ENCODE results near the gene DDX56. TPM values are rescaled to one million over a fixed set of nuclear protein-coding genes. Genes with fewer than 3 reads are reported as not detected.
"Not testable (repeated sequence)": the region's sequence is repeated elsewhere in the genome, so short reads cannot be mapped to it uniquely, and the experiment has no call there.

Gene DDX56
- total RNA-seq, 1 experiment from 2014 or later, result 119 TPM

DNA sequence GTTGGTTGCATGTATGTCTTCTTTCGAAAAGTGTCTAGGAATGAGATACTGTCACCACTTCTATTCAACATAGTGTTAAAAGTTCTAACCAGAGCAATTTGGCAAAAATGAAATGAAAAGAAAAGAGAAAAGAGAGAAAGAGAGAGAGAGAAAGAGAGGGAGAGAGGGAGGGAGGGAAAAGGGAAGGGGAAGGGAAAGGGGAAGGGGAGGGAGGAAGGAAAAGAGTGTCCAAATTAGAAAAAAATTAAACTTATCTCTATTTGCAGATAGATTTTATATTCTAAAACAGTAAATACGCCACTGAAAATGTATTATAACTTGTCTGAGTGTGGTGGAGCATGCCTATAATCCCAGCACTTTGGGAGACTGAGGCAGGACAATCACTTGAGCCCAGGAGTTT, 16.2 kb downstream of the DDX56 start:
- POLR2A ChIA-PET (ENCODE audit: unreplicated experiment), result no interaction called here
- DNase-seq, result no peak
- CTCF ChIA-PET, result no interaction called here
- Histone ChIP-seq H3K79me2 (ENCODE audit: low read length) (no peaks in the 10 kb centered on the region), H3K9me2 (replicated peaks; ENCODE audit: low read length) (no peaks in the 10 kb centered on the region), H3K4me2 (ENCODE audit: low read length) (no peak overlapping the region), H3K36me3 (ENCODE audit: low read depth, low read length) (no peaks in the 10 kb centered on the region), H3K4me1 (ENCODE audit: insufficient read depth, low read length) (peaks cover 6% of the 10 kb centered on the region), H3K9me3 (ENCODE audit: low read length) (no peaks in the 10 kb centered on the region), H2AFZ (ENCODE audit: low read length) (no peak overlapping the region), H3F3A (ENCODE audit: low read length, unreplicated experiment) (no peaks in the 10 kb centered on the region), H3K27ac (ENCODE audit: low read length) (no peak overlapping the region), H4K20me1 (ENCODE audit: low read length) (no peaks in the 10 kb centered on the region), H3K27me3 (ENCODE audit: low read length) (no peaks in the 10 kb centered on the region), H3K9ac (ENCODE audit: low read length) (no peak overlapping the region), H3K4me3 (ENCODE audit: low read length) (no peak overlapping the region)
- TF ChIP-seq EZH2phosphoT487 (IDR thresholded peaks at IDR 0.05; ENCODE audit: borderline replicate concordance, low read length) (no peak), EZH2 (IDR thresholded peaks at IDR 0.05; ENCODE audit: low read length, unreplicated experiment) (no peak)
- TF ChIP-seq, protein P1, sequence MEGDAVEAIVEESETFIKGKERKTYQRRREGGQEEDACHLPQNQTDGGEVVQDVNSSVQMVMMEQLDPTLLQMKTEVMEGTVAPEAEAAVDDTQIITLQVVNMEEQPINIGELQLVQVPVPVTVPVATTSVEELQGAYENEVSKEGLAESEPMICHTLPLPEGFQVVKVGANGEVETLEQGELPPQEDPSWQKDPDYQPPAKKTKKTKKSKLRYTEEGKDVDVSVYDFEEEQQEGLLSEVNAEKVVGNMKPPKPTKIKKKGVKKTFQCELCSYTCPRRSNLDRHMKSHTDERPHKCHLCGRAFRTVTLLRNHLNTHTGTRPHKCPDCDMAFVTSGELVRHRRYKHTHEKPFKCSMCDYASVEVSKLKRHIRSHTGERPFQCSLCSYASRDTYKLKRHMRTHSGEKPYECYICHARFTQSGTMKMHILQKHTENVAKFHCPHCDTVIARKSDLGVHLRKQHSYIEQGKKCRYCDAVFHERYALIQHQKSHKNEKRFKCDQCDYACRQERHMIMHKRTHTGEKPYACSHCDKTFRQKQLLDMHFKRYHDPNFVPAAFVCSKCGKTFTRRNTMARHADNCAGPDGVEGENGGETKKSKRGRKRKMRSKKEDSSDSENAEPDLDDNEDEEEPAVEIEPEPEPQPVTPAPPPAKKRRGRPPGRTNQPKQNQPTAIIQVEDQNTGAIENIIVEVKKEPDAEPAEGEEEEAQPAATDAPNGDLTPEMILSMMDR (conservative IDR thresholded peaks at IDR 0.05; ENCODE audit: low read depth, low read length), result no peak
- intact Hi-C loops (cut with micrococcal nuclease), result no loop called here
- BruUV-seq (replicated peaks), result no TSS peak
- no peak for ATAC-seq

DNA sequence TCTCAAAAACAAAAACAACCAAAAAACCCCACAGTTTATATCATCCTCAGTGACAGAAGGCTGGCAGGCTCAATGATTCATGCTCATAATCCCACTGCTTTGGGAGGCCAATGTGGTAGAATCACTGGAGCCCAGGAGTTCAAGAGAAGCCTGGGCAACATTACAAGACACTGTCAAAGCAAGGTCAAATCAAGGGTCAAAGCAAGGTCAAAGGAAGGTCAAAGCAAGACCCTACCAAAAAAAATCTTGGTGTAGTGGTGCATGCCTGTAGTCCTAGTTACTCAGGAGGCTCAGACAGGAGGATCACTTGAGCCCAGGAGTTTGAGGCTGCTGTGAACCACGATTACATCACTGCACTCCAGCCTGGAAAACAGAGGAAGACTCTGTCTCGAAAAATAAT, 18.4 kb downstream of the DDX56 start:
- ATAC-seq (no peak), DNase-seq (no peak)
- no peaks in the 10 kb centered on the region for H3K79me2 ChIP-seq (ENCODE audit: low read length)
- H3K9me2 ChIP-seq (replicated peaks; ENCODE audit: low read length), result no peaks in the 10 kb centered on the region
- H2AFZ ChIP-seq (ENCODE audit: low read length), result no peak overlapping the region
- H4K20me1 ChIP-seq (ENCODE audit: low read length), result no peaks in the 10 kb centered on the region
- H3K4me1 ChIP-seq (ENCODE audit: insufficient read depth, low read length), result no peaks in the 10 kb centered on the region
- BruUV-seq (replicated peaks), result no TSS peak
- no peak overlapping the region for H3K4me3 ChIP-seq (ENCODE audit: low read length)
- H3K27ac ChIP-seq (ENCODE audit: low read length), result no peak overlapping the region
- no peaks in the 10 kb centered on the region for H3F3A ChIP-seq (ENCODE audit: low read length, unreplicated experiment)
- no peak overlapping the region for H3K4me2 ChIP-seq (ENCODE audit: low read length)
- ChIA-PET CTCF (interaction anchor here (0.7 kb wide), 1 partner anchor 7 kb away, joined by 3 read pairs; no protein-coding TSS in a partner anchor), POLR2A (ENCODE audit: unreplicated experiment) (no interaction called here)
- H3K9me3 ChIP-seq (ENCODE audit: low read length), result no peaks in the 10 kb centered on the region
- intact Hi-C loops (cut with micrococcal nuclease), result no loop called here
- no peak for TF ChIP-seq EZH2phosphoT487 (IDR thresholded peaks at IDR 0.05; ENCODE audit: borderline replicate concordance, low read length)
- TF ChIP-seq, protein P1 (conservative IDR thresholded peaks at IDR 0.05; ENCODE audit: low read depth, low read length), result no peak
- no peak for TF ChIP-seq EZH2 (IDR thresholded peaks at IDR 0.05; ENCODE audit: low read length, unreplicated experiment)
- H3K27me3 ChIP-seq (ENCODE audit: low read length), result no peaks in the 10 kb centered on the region
- no peak overlapping the region for H3K9ac ChIP-seq (ENCODE audit: low read length)
- H3K36me3 ChIP-seq (ENCODE audit: low read depth, low read length), result no peaks in the 10 kb centered on the region

DNA sequence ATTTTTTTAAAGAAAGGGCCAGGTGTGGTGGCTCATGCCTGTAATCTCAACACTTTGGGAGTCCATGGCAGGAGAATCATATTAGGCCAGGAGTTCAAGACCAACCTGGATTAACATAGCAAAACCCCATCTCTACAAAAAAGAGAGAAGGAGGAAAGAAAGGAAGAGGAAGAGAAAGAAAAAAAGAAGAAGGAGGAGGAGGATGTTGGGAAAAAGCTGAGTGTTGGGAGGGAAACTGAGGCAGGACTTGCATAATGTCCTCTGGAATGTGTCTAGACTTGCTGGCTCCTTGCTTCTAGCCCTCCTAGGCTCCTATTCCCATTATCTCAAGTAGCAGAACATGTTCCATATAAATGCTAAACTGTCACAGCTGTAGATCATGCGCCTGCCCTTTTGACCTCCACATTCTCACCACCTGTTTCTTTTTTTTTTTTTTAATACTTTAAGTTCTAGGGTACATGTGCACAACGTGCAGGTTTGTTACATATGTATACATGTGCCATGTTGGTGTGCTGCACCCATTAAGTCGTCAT, 21.2 kb downstream of the DDX56 start:
- CTCF ChIA-PET; H3K36me3 ChIP-seq (ENCODE audit: low read depth, low read length); H3F3A ChIP-seq (ENCODE audit: low read length, unreplicated experiment); H3K4me2 ChIP-seq (ENCODE audit: low read length); intact Hi-C loops (cut with micrococcal nuclease); H4K20me1 ChIP-seq (ENCODE audit: low read length); H3K79me2 ChIP-seq (ENCODE audit: low read length); H3K4me3 ChIP-seq (ENCODE audit: low read length); H3K9me3 ChIP-seq (ENCODE audit: low read length); BruUV-seq (replicated peaks); H2AFZ ChIP-seq (ENCODE audit: low read length); DNase-seq; ATAC-seq; H3K4me1 ChIP-seq (ENCODE audit: insufficient read depth, low read length); H3K9ac ChIP-seq (ENCODE audit: low read length); POLR2A ChIA-PET (ENCODE audit: unreplicated experiment); H3K27me3 ChIP-seq (ENCODE audit: low read length); H3K9me2 ChIP-seq (replicated peaks; ENCODE audit: low read length); H3K27ac ChIP-seq (ENCODE audit: low read length): not testable (repeated sequence)
